Medulla oblongata (tissue), 1 donor: ENCODE results near the gene RHOF.
"Not testable (repeated sequence)": the region's sequence is repeated elsewhere in the genome, so short reads cannot be mapped to it uniquely, and the experiment has no call there.

Experiments used
- DNase-seq: peaks from one replicate; pipeline ENCODE4 v3.0.0-alpha.2; 2015; ENCODE audit errors: extremely low spot score

RHOF gene

GRCh38 chr12:121748571-121749265 lies 44.8 kb downstream of the RHOF start:
- DNase-seq = no peak

DNA sequence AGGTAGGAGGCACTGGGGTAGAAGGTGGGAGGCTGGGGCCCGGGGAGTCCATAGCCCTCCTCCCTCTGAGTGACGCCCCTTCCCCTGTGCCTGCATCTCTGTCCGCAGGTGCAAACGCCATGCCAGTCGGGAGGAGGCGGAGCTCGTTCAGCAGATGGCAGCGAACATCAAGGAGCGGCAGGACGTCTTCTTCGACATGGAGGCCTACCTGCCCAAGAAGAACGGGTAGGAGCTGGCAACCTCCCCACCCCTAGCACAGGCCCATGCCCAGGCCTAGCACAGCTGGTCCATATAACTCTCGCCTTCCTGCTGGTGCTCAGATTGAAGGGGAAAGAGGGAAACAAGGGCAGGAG lies 45.3 kb downstream of the RHOF start:
- DNase-seq = no peak

DNA sequence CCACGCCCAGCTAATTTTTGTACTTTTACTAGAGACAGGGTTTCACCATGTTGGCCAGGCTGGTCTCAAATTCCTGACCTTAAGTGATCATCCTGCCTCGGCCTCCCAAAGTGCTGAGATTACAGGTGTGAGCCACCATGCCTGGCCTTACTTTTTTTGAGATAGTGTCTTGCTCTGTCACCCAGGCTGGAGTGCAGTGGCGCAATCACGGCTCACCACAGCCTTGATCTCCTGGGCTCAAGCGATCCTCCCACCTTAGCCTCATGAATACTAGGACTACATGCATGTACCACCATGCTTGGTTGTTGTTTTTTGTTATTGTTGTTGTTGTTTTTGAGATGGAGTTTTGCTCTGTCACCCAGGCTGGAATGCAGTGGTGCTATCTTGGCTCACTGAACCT lies 47.9 kb downstream of the RHOF start:
- not testable (repeated sequence) for DNase-seq

DNA sequence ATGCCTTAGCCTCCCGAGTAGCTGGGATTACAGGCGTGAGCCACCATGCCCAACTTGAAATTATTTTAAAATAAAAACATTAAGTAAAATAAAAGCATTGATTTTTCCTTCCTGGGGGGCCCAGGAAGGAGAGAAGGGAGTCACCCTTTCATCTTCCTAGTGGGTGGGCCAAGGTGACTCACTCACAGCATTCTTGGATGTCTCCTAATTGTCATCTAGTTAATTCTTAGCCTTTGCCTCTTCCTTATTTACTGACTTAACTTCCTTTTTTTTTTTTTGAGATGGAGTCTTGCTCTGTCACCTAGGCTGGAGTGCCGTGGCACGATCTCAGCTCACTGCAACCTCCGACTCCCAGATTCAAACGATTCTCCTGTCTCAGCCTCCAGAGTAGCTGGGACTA lies 51.7 kb downstream of the RHOF start:
- no peak for DNase-seq

- no peak for DNase-seq
These were observed 52.6 kb downstream of the RHOF start for GRCh38 chr12:121740847-121741246.

DNA sequence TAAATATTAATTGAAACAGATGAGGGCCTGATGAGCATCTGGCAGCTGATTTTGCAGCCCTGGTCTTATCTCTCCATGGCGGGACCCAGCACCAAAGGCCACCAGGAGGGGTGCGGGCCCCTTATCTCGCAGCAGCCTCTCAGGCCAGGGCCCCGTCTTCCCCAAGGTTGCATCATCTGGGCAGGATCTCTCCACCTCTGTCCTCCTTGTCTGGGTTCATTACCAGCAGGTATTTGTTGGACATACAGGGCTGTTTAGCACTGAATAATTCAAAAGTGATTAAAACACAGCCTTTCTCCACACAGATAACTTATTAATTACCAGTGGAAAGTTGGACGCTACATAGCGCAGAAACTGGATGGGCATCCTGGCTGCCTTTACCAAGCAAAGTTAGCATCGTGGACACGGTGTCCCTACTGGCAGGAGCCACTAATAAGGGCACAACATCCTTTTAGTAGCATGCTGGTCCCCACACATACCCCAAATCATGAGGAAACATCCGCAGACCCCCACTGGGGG lies 55.1 kb downstream of the RHOF start:
- no peak for DNase-seq

- no peak for DNase-seq
These were observed 59.6 kb downstream of the RHOF start for GRCh38 chr12:121733849-121734248.

- DNase-seq = no peak
These were observed 62.0 kb downstream of the RHOF start for GRCh38 chr12:121731473-121731872.

- DNase-seq = no peak
These were observed 64.5 kb downstream of the RHOF start for GRCh38 chr12:121729021-121729420.
